Anterior cingulate cortex (tissue), 58 donors: ENCODE data around the gene NBL1.

Experiments used
- DNase-seq, 58 donors: peaks; one replicate each; lab custom pipeline; 2025; lab: John Stamatoyannopoulos, UW

Gene NBL1

GRCh38 chr1:19689856-19690255 lies 45.7 kb downstream of the NBL1 start:
- no peak for DNase-seq

- no peak for DNase-seq
Observed at GRCh38 chr1:19690342-19690741, 46.2 kb downstream of the NBL1 start.

GRCh38 chr1:19694298-19694697 lies 50.2 kb downstream of the NBL1 start:
- DNase-seq, result no peak

- no peak for DNase-seq
Observed at GRCh38 chr1:19695772-19696171, 51.7 kb downstream of the NBL1 start.

- no peak for DNase-seq
Observed at GRCh38 chr1:19696820-19697219, 52.7 kb downstream of the NBL1 start.

GRCh38 chr1:19698181-19698580 lies 54.1 kb downstream of the NBL1 start:
- no peak for DNase-seq

- DNase-seq, result no peak
Observed at GRCh38 chr1:19700079-19700777, 56.1 kb downstream of the NBL1 start.

GRCh38 chr1:19703280-19703679 lies 59.2 kb downstream of the NBL1 start:
- no peak for DNase-seq

- peak in 57 of 58 donors; percentile 9 to 89 (median 55) for DNase-seq
Observed at GRCh38 chr1:19704247-19705113, 60.4 kb downstream of the NBL1 start.

GRCh38 chr1:19705464-19705863 lies 61.4 kb downstream of the NBL1 start:
- no peak for DNase-seq

- no peak for DNase-seq
Observed at GRCh38 chr1:19706136-19706535, 62.0 kb downstream of the NBL1 start.
